HG02798 (cell line): ENCODE data around the gene NRP2.
A peak's percentile ranks its signal among the peaks of the same experiment; 100 is the strongest.

Experiments
- ATAC-seq: cut with Tn5 transposase; IDR thresholded peaks from one replicate; pipeline ENCODE4 v1.9.1; 2021; ENCODE audit warnings: mild to moderate bottlenecking; ENCODE audit not compliant: unreplicated experiment, poor library complexity

The NRP2 gene

DNA sequence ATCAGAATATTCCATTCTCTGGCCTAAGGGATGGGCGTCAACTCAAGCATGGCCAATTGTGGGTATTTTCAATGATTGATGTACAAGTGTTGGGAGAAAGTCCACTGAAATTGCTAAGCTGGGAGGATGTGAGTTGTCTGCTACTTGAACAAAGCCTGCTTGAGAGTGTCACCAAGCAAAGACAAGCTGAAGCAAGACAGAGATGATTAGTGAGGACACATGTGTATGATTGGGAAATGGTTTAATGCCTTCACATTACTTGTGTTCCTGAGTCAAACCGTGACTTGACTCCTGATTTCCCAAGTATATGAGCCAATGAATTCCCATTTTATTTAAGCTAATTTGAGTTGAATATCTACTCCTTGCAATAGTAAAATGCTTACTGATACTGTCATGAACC is 23.7 kb upstream of the NRP2 start:
- no peak for ATAC-seq

DNA sequence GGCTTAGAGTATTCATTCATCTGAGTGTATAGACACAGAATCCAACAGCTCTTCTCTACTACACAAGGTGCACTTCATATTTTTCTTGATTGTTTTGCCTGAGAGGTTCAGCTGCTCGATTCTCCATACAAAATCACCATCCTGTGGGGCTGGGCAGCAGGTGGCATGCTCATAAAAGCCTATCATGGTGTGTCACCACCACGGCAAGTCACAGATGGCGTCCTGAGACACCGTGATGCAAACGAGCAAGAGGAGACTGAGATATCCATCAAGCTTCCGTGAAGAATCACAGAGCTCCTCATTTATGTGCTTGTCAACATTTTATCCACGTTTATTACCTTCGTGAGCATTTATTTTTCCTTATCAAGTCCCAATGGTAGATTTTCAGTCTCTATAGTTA is 22.4 kb upstream of the NRP2 start:
- no peak for ATAC-seq

DNA sequence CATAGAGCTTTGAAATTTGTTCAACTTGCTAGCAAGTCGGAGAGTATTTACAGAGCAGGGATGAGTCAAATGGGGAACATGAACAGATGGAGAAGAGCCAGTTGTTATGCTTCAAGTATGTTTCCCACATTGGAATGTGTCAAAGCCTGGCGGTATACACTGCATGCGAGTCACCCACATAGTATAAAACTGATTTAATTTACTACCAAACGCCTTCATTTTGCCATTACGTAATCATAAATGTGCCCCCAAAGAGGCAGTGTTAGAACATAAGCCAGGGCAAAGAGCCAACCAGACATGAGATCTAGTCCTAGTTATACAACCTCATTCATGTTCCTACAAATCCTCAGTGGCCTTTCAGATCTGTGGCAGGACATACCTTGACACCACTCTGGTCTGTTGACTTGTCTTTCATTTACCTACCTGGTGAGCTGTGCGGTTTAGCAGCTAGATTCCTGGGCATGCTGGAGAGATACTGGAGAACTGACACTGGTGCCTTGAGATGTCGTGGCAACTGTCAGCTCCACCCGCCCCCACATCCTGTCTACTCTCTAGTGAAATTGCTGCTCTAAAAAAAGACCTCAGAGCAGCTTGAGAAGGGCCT is 21.7 kb upstream of the NRP2 start:
- ATAC-seq: peak; percentile 64

DNA sequence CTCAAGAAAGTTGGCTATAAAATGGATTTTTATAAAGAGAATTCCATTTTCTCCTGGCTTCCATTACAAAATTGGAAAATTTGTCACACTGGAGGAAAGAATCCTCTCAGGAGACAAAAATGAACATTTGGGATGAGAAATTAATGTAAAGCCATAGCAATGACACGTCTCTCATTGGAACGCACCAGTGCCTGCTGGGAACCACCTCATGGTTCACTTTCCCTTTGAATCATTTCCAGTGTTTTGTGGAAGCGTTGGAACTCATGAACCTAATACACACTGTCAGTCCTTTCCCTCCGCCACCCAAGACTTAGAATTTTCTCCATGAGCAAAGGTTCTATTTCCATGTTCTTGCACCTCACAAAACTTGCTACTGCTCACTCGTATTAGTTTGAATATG is 21.0 kb upstream of the NRP2 start:
- ATAC-seq: no peak

DNA sequence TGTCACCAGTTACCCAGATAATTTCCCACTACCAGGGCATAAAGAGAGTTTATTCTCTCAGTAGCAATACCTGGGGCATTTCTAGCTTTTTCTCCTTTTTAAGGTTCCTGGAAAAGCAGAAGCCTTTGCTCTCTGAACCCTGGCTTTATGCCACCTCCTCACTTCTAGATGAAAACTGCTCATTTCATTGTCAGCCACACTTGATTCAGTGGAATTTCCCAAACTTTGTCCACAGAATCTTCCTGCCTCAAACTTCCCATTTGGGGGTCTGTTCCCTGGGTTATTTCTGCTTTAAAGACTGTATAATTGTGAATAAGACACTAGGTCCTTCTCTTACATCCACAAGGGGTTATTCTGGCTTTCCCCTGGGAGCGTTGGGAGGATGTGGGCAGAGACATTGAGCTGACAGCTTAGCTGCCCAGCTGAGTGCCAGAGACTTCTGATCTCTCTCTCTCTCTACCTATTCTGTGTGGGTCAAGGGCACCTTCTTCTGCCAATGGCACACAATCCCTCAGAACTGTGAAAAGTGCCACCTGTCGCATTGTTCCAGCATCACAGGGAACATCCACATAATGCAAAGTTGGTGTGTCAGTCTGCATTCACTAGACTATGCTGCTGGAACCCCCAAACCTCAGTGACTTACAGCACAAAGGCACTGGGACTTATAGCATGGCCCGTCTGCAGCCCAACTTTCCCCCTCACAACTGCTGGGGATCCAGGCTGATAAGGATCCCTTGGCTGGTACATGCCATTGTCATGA is 19.9 kb upstream of the NRP2 start:
- no peak for ATAC-seq

DNA sequence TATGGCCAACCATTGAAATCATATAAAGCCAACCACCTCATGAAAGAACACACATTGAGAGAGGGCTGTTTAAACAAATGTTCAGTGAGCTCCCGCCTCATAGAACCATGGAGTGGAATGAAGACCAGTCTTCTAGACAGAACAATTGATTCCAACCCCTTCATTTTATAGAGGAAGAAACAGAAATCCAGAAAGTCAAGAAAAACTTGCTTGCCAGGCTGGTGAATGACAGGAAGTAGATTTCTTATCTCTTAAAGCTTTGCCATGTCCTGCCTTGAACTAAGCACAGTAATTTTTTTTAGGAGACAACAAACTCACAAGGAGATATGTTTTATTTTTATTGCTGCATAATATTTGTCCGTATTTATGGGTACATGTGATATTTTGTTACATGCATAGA is 16.5 kb upstream of the NRP2 start:
- no peak for ATAC-seq

DNA sequence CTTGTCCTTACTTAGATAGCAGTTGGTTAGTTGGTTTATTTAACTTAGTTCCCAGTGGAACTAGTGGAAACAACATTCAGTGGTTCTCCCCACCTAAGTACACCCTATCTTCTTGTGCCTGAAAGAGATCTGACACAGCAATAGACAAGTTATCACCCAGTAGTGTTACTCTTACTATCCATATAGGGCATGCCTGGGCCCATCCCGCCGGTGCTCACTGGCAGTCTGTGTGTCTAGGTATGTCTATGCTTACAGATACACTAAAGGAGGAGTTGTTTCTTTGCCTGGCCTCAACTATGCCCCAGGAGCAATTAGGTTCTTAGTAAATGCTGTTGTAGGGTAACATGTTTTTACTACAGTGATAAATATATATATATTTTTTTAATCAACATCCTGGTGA is 12.0 kb upstream of the NRP2 start:
- ATAC-seq: no peak

DNA sequence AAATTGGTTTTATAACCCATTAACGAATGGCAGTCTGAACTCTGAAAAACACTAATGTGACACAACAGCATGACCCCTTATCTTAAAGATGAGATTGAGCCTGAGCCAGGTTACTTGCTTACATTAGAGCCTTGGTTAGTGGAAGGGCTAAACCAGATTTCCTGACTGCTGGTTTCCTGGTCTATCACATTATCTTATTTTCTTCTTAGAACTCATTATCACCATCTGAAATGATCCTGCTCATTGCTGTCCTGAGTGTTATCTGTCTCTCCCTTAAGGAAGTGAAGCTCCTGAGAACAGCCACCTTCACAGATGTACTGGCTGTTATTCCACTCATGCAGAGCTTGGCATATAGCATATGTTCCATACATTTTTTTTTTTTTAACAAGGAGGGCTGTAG is 9.0 kb upstream of the NRP2 start:
- ATAC-seq: no peak

DNA sequence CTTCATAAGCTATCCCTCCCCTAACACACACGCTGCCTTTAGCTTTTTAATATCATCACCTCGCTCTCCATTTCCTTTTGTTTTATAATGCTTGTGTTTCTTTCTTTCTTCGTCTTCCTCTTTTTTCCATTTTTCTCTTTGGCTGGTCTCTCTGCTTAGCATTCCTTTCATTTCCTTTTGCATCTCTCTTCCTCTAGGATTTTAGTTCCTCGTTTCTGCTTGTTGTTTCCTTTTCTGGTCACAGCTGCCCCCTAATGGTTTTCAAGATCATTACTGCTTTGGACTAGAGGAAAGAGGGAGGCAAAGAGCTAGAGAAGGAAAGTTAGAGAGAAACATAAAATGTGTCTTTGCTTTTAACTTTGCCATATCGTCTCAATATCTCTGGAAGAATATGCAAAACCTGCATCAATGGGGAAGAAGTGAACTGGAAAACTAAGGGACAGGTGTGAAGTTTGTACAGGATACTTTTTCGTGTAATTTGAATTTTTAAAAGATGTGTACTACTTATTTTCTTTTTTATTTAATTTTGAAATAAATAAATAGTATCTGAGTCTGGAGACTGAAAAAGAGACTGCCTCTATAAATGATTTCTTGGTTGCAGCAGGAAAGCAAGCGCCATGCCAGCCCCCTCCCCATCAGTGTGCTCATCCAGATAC is 6.3 kb upstream of the NRP2 start:
- ATAC-seq: peak; percentile 40

DNA sequence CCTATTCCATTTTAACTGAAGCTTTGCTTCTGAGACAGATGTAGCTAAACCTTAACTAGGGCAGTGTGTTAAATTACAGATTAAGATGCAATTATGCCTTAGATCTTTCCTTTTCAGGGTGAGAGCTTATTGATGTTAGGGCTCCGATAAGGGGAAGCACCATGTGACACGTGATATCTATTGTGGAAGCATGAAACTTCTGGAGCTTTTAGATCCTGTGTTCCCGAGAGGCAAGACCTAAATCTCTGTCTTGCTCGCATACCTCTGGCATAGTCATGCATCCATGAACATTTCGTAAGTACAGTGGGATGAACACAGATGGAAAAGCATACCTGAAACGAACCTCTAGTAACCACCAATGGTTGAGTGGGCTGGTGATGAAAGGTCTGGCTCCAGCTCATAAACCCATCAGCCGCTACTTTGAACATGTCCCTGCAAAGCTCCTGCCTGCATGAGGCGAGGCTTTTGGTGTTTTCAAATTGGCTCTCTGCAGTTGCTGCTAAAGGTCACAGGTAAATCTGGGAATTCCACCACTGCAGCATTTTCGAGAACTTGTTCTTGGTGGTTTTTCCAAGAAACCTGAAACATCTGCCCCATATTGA is 3.7 kb upstream of the NRP2 start:
- ATAC-seq: no peak

DNA sequence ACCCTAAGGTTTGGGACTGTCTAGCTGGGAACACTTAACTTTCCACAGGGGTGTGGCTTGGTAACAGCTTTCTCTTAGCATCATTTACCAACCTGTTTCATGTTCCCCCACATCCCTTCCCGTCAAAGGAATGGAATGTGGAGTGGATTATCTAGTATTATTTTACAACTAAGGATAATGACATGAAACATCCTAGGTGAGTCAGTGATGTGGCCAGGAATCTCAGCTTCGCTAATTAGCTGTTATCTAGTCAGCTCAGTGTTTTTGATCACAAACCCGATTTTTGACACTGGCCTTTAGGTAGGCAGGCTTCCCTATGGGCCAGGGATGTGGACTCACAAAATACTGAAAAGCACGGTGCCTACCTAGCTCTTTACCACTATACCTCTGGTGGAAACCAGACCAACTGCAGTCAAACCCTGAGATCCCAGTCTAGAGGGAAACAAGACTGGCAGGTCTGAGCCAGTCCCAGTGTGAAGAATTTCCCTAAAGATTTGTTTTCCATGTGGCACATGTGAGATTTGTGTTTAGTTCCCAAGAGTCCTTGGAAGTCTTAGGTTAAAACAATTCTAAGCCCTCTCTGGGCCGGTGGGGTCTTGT is 2.8 kb upstream of the NRP2 start:
- no peak for ATAC-seq

DNA sequence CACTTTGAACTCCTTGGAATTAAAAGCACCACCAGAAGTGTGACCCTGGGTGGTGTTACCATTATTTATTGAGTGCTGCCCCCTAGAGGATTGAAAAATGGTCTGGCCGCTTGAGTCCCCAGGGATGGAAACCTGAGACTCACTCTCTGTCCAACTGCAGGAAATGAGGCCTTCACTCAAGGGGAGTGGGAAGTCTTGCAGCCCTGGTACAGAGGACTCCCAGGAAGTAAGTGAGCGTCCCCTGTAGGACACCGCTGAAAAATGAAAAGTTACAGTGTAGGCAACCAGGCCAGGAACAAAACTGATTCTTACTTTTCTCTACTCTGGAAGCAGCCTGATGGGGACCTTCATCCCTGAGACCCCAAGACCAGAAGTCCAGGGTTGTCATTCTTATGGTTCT is 2.2 kb upstream of the NRP2 start:
- ATAC-seq: peak; percentile 69

DNA sequence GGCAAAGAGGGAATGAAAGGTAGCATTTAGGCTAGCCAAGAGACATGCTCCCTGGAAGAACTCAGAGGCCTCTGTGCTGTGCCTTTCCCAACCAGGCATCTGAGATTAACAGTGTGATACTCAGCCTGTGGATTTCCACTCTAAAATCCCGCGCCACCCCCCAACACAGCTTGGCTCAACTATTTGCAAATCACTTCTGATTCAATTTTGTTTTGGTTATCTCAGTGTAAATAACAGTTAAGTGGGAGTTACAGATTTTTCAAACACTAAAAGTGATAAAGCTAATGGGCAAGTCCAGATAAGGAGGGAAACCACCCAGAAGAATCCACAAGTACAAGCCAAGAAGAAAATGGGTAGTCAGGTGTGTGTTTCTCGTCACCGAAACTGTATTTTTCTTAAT is 1.4 kb upstream of the NRP2 start:
- ATAC-seq: no peak

DNA sequence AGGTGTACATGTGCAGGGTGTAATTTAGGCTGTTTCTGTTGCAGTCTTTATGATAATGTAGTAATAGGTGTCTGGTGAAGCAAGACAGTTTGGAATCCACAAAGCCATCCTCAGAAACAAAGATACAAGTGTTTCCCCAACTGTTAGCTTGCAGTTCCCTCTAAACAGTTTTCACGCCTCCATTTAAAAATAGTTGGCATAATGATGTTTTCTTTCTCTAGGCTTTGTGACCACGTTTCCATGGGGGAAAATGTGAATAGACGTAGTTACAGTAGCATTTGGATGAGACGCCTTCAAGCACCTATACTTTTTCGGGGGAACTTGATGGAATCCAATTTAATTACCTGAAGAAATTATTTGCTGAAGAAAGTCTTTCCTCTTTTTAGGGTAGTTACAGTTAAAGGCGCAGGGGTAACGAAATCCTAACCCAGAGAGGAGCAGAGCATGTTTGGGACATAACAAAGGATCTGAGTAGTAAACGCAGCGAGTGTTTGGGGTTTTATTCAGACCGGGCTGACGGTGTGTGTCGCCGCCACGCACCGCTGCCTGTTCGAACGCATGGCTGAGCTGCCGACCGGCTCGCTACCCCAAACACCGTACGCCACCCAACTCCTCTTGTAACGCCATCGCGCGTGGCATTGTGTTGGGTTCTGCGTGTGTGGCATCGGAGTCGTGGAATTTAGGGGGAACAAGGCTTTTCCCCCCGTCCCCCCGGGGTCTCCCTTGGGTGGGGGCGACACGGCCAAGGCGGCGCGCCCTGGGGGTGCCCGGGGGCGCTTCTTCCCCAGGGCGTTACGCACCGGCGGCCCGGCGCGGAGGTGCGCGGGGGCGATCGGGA is 681 bp upstream of the NRP2 start:
- no peak for ATAC-seq

DNA sequence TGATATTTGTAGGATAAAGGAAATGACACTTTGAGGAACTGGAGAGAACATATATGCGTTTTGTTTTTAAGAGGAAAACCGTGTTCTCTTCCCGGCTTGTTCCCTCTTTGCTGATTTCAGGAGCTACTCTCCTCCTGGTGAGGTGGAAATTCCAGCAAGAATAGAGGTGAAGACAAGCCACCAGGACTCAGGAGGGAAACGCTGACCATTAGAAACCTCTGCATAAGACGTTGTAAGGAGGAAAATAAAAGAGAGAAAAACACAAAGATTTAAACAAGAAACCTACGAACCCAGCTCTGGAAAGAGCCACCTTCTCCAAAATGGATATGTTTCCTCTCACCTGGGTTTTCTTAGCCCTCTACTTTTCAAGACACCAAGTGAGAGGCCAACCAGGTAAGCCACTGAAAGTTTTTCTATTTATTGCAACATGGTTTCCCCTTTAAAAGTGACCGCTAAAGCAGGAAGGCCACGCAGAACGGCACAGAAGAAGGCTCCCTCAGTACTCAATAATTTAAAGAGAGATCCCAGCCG is 735 bp downstream of the NRP2 start:
- no peak for ATAC-seq

DNA sequence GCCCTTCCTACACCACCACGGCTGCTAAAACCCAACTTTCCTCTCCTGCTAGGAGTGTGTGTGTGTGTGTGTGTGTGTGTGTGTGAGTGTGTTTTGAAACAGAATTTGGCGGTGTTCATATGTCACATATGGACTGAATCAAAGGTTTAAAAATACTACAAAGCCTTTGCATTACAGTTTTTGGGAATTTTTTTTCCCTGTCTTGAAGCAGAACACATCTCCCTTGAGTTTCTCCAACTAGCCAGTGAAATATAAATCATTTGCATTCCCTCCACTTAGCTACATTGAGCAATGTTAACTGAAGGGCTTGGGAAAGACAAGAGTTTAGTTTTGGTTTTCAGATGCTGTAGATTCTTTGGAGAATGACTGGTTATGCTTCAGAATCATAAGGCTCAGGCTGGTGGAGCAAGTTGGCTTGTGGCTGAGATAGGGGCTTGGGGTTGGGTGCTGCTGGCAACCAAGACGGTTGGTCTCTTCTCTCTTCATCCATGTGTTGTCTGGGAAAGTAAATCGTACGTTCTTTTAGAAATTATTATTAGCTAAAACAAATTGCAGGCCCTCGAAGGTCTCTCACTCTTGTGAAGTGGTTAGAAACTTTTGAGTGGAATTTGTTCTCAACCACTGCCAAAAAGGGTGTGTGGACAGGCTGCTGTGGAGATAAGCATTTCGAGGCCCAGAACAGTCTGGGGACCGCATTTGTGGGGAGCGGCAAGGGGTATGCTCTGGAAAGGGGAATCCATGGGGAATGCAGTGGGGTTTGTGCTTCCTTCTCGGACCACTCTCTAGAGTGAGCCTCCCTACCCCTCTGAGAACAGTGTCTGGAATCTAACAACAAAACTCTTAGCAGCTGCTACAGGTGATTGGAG is 1.4 kb downstream of the NRP2 start:
- ATAC-seq: no peak

DNA sequence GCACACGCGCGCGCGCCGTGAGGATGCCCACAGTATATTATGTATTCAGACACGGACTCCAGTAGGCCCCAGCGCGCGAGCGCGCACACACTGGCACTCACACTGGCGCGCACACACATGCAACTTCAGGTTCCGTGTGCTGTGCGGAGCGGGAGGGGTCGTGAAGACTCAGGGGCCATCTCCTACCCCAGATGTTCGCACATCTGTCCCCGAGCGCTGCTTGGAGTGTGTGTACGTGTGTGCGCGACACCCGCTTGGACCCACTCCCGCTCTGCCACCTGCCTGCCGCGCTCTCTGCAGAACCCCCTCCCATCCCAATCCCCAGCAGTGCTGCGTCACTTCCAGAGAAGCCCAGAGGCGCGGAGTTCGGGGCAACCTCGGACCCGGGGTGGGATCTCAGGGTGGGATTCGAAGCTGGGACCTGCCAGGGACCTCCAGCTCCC is 2.6 kb downstream of the NRP2 start:
- ATAC-seq: no peak

DNA sequence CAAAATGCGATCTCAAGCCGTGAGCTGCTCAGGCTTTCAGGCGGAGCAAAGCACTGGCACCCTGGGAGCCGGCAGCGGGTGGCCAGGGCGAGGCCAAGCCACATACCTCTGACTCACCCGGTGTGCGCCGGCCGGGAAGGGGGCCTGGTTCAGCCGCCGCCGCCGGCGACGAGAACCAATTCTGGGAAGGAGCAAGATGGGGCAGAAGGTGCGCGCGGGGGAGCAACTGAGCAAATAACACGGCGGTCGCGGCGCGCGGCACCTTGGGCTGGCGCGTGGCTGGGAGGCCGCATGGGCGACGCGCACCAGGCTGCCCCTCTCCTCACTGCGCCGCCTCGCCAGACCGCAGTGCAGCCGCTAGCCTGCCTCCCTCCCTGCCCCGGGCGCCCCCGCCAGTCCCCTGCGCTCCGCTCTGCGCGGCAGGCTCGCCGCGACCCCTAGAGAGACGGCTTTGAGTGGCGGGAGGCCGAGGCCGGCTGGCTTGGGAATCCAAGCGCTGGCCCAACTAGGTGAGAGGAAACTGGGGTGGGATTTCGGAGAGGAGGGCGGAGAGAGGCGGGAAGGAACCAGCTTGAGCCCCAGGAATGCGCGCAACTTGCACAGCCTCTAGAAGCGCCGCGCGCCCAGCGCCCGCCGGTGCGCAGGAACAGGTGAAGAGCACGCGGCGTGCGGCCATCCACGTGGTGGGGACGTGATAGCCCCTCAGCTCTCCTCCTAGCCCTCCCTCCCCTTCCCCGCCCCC is 3.2 kb downstream of the NRP2 start:
- no peak for ATAC-seq
